NT2/D1 (cell line): ENCODE data around the gene LNPK.
"Not testable (repeated sequence)": the region's sequence is repeated elsewhere in the genome, so short reads cannot be mapped to it uniquely, and the experiment has no call there.

ENCODE experiments used
- SUZ12 ChIP-seq: IDR thresholded peaks from 2 replicates; pipeline ENCODE4 v1.6.1; 2011; ENCODE audit not compliant: insufficient read length, insufficient read depth; ENCODE audit errors: extremely low read depth
- YY1 ChIP-seq: IDR thresholded peaks from 2 replicates; pipeline ENCODE4 v1.6.1; 2011; ENCODE audit not compliant: insufficient read length, insufficient read depth
- ZNF274 ChIP-seq: IDR thresholded peaks from 2 replicates; pipeline ENCODE4 v1.6.1; 2011; ENCODE audit warnings: mild to moderate bottlenecking, low read depth, low read length

- TF ChIP-seq YY1, ZNF274, SUZ12: not testable (repeated sequence)
These were observed 88.0 kb downstream of the LNPK start for GRCh38 chr2:175913849-175914743.
